B cell (primary cell): Measurements from ENCODE around the gene APOL2. TPM values are rescaled to one million over a fixed set of nuclear protein-coding genes. Genes with fewer than 3 reads are reported as not detected.

Experiments used
- ATAC-seq: fragments of 200-7000 bp; cut with Tn5 transposase; one replicate; pipeline ENCODE4 v1.10.0; 2021; ENCODE audit warnings: low read depth, mild to moderate bottlenecking, moderate number of reproducible peaks, moderate library complexity
- CTCF ChIA-PET: fragments of 350-600 bp; sonication (Branson Sonifier 250); formaldehyde crosslinking; loops from one replicate; lab custom pipeline; 2021; ENCODE audit warnings: antibody characterized with exemption, inconsistent platforms; lab: Charles Lee
- POLR2A ChIA-PET: fragments of 350-600 bp; sonication (Branson Sonifier 250); formaldehyde crosslinking; loops from one replicate; lab custom pipeline; 2021; ENCODE audit warnings: antibody characterized with exemption; lab: Charles Lee
- DNase-seq: peaks from one replicate; pipeline ENCODE4 v3.0.0; 2013
- H2AFZ ChIP-seq: 2 replicates; pipeline ENCODE4 v1.6.1; 2012; ENCODE audit warnings: mild to moderate bottlenecking, low read depth, low read length; ENCODE audit not compliant: insufficient read depth, poor library complexity, severe bottlenecking
- H3K27ac ChIP-seq, 2 donors: 1 replicate in 1 of 2; 2 replicates in 1 of 2; pipeline ENCODE4 v1.5.1; 2012 to 2013; ENCODE audit warnings: low read length in 2 of 2, mild to moderate bottlenecking in 2 of 2, moderate library complexity in 1 of 2
- H3K27me3 ChIP-seq, 4 experiments: fragments of 200-600 bp in 1 of 4; sonication (generic) in 1 of 4; replicated peaks in 1 of 4; 1 replicate in 2 of 4; 2 replicates in 2 of 4; pipeline versions ENCODE4 v1.6.1 to v1.7.0; 2013 to 2016; ENCODE audit warnings: low read length in 3 of 4, mild to moderate bottlenecking in 2 of 4, mixed read lengths in 1 of 4, moderate library complexity in 1 of 4; ENCODE audit not compliant: insufficient read depth in 4 of 4, control insufficient read depth in 3 of 4; ENCODE audit errors: control extremely low read depth in 1 of 4
- H3K36me3 ChIP-seq, 2 experiments: replicated peaks in 1 of 2; 1 replicate in 1 of 2; 2 replicates in 1 of 2; pipeline versions ENCODE4 v1.6.1 to v1.7.1; 2013; ENCODE audit warnings: low read length in 1 of 2; ENCODE audit not compliant: insufficient read depth in 2 of 2, control insufficient read depth in 1 of 2; ENCODE audit errors: control extremely low read depth in 1 of 2, extremely low read depth in 1 of 2
- H3K4me1 ChIP-seq, 2 donors: fragments of 200-600 bp in 1 of 2; sonication (generic) in 1 of 2; 1 replicate in 1 of 2; 2 replicates in 1 of 2; pipeline versions ENCODE4 v1.5.1 to v1.6.1; 2013 to 2017; ENCODE audit warnings: low read length in 2 of 2; ENCODE audit not compliant: control insufficient read depth in 2 of 2, insufficient read depth in 2 of 2
- H3K4me2 ChIP-seq: replicated peaks from 2 replicates; pipeline ENCODE3; 2012; ENCODE audit warnings: mild to moderate bottlenecking, low read depth, low read length; ENCODE audit not compliant: poor library complexity, severe bottlenecking
- H3K4me3 ChIP-seq, 5 experiments: fragments of 200-600 bp in 1 of 5; sonication (generic) in 1 of 5; 1 replicate in 3 of 5; 2 replicates in 2 of 5; pipeline versions ENCODE4 v1.5.1 to v1.7.0; 2011 to 2016; ENCODE audit warnings: low read length in 4 of 5, mild to moderate bottlenecking in 4 of 5, low read depth in 2 of 5, control low read depth in 1 of 5, moderate library complexity in 1 of 5; ENCODE audit not compliant: insufficient read depth in 1 of 5; ENCODE audit errors: control extremely low read depth in 1 of 5, extremely low read depth in 1 of 5
- H3K79me2 ChIP-seq: fragments of 200-600 bp; sonication (generic); one replicate; pipeline ENCODE4 v1.6.0; 2016; ENCODE audit warnings: low read length; ENCODE audit not compliant: control insufficient read depth, insufficient read depth
- H3K9ac ChIP-seq: fragments of 200-600 bp; sonication (generic); 2 replicates; pipeline ENCODE4 v1.6.1; 2017; ENCODE audit warnings: mild to moderate bottlenecking, low read length, moderate library complexity
- H3K9me3 ChIP-seq, 3 donors: one replicate each; pipeline versions ENCODE4 v1.6.1 to v1.7.1; 2013; ENCODE audit warnings: low read length in 2 of 3; ENCODE audit not compliant: control insufficient read depth in 2 of 3, insufficient read depth in 1 of 3; ENCODE audit errors: control extremely low read depth in 1 of 3
- H4K20me1 ChIP-seq: 2 replicates; pipeline ENCODE4 v1.6.0; 2012; ENCODE audit warnings: mild to moderate bottlenecking, low read length; ENCODE audit not compliant: insufficient read depth, control insufficient read depth, poor library complexity, severe bottlenecking
- H3K27ac Mint-ChIP-seq: one replicate; pipeline ENCODE4 v1.8.0; 2021; ENCODE audit warnings: mixed read lengths
- H3K27me3 Mint-ChIP-seq: one replicate; pipeline ENCODE4 v1.8.0; 2021; ENCODE audit warnings: mixed read lengths
- H3K4me1 Mint-ChIP-seq: one replicate; pipeline ENCODE4 v1.8.0; 2021; ENCODE audit warnings: mixed read lengths
- H3K4me3 Mint-ChIP-seq: one replicate; pipeline ENCODE4 v1.8.0; 2021; ENCODE audit warnings: mixed read lengths
- H3K9me3 Mint-ChIP-seq: one replicate; pipeline ENCODE4 v1.8.0; 2022; ENCODE audit warnings: mixed read lengths; ENCODE audit not compliant: insufficient read depth
- EZH2 ChIP-seq: IDR thresholded peaks from 2 replicates; pipeline ENCODE4 v1.6.1; 2012; ENCODE audit warnings: borderline replicate concordance, low read depth, mild to moderate bottlenecking, moderate library complexity, low read length; ENCODE audit not compliant: insufficient read depth, poor library complexity, severe bottlenecking
- WGBS: methylation state at CpG from one replicate; pipeline ENCODE4 v1.1.5; 2013; ENCODE audit warnings: missing lambda C conversion rate; ENCODE audit not compliant: insufficient coverage; 5-methylcytosine and 5-hydroxymethylcytosine counted together
- intact Hi-C: fragments of 100-400 bp; cut with micrococcal nuclease; formaldehyde crosslinking; loops from one replicate; pipeline ENCODE4 v1.10.0; 2022
- polyA plus RNA-seq: library from polyadenylated mRNA; depleted of rRNA; stranded (reverse); fragments of >200 nt; gene quantifications from 2 replicates; pipeline ENCODE4 v1.2.3, GENCODE V29; 2012
- total RNA-seq, 2 donors: library from RNA; stranded (reverse); fragments of 120-200 nt in 1 of 2; gene quantifications; 1 replicate in 1 of 2; 2 replicates in 1 of 2; pipeline versions ENCODE4 v1.2.3 to v1.2.4, GENCODE V29; 2013 to 2022
- TF ChIP-seq, protein P1 (sequence below): fragments of 200-600 bp; IDR thresholded peaks from one replicate; pipeline ENCODE4 v1.8.0; 2022; ENCODE audit warnings: antibody characterized with exemption, mild to moderate bottlenecking

APOL2 gene
- total and polyA plus RNA-seq, 2 donors (not counting 1 experiment from before 2014, with no cell fraction given) = 29.4 to 60.6 TPM

- Histone ChIP-seq H3K27me3 (no peaks in the 10 kb centered on the region), H3K4me1 (peaks cover 13 to 20% of the 10 kb centered on the region in 2 donors)
- WGBS = 90% methylated on average over 11 of the region's 13 CpGs
Measured at GRCh38 chr22:36257948-36258670, 18.8 kb upstream of the APOL2 start.

GRCh38 chr22:36257308-36257707 lies 18.0 kb upstream of the APOL2 start:
- DNase-seq = no peak

More at GRCh38 chr22:36257948-36258670, 18.8 kb upstream of the APOL2 start:
- Histone ChIP-seq H4K20me1 (no peaks in the 10 kb centered on the region), H3K9me3 (no peaks in the 10 kb centered on the region), H3K36me3 (peaks cover 0 to 21% of the 10 kb centered on the region in 2 experiments), H3K4me2 (no peak overlapping the region), H2AFZ (no peak overlapping the region), H3K9ac (no peak overlapping the region), H3K4me3 (no peak overlapping the region), H3K27ac (no peak overlapping the region), H3K79me2 (peaks cover 10% of the 10 kb centered on the region)
- TF ChIP-seq, protein P1, sequence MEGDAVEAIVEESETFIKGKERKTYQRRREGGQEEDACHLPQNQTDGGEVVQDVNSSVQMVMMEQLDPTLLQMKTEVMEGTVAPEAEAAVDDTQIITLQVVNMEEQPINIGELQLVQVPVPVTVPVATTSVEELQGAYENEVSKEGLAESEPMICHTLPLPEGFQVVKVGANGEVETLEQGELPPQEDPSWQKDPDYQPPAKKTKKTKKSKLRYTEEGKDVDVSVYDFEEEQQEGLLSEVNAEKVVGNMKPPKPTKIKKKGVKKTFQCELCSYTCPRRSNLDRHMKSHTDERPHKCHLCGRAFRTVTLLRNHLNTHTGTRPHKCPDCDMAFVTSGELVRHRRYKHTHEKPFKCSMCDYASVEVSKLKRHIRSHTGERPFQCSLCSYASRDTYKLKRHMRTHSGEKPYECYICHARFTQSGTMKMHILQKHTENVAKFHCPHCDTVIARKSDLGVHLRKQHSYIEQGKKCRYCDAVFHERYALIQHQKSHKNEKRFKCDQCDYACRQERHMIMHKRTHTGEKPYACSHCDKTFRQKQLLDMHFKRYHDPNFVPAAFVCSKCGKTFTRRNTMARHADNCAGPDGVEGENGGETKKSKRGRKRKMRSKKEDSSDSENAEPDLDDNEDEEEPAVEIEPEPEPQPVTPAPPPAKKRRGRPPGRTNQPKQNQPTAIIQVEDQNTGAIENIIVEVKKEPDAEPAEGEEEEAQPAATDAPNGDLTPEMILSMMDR = no peak
- no peak for TF ChIP-seq EZH2
- DNase-seq (no peak), ATAC-seq (no peak)
- intact Hi-C loops = no loop called here
- ChIA-PET POLR2A (no interaction called here), CTCF (no interaction called here)
- no peak overlapping the region for H3K4me3 Mint-ChIP-seq
- no peaks in the 10 kb centered on the region for H3K9me3 Mint-ChIP-seq
- peak overlapping the region; percentile 46 for H3K27ac Mint-ChIP-seq
- H3K4me1 Mint-ChIP-seq = peaks cover 30% of the 10 kb centered on the region
- H3K27me3 Mint-ChIP-seq = no peaks in the 10 kb centered on the region

More at GRCh38 chr22:36257308-36257707, 18.0 kb upstream of the APOL2 start:
- H3K4me3 ChIP-seq = no peak overlapping the region
- H3K4me1 ChIP-seq = peaks cover 17 to 27% of the 10 kb centered on the region in 2 donors
- WGBS = 95% methylated on average over 6 of the region's 8 CpGs
- ChIA-PET CTCF (no interaction called here), POLR2A (no interaction called here)
- peaks cover 0 to 21% of the 10 kb centered on the region in 2 experiments for H3K36me3 ChIP-seq
- H3K4me2 ChIP-seq = no peak overlapping the region
- no peak overlapping the region for H3K9ac ChIP-seq
- no peaks in the 10 kb centered on the region for H3K9me3 Mint-ChIP-seq
- intact Hi-C loops = no loop called here
- no peak overlapping the region for H3K27ac ChIP-seq
- no peaks in the 10 kb centered on the region for H3K27me3 Mint-ChIP-seq
- no peak overlapping the region for H3K27ac Mint-ChIP-seq
- peaks cover 38% of the 10 kb centered on the region for H3K4me1 Mint-ChIP-seq
- no peaks in the 10 kb centered on the region for H4K20me1 ChIP-seq
- H3K79me2 ChIP-seq = peaks cover 16% of the 10 kb centered on the region
- no peaks in the 10 kb centered on the region for H3K27me3 ChIP-seq
- no peak for TF ChIP-seq EZH2
- TF ChIP-seq, protein P1 = no peak
- no peak overlapping the region for H2AFZ ChIP-seq
- no peaks in the 10 kb centered on the region for H3K9me3 ChIP-seq
- no peak overlapping the region for H3K4me3 Mint-ChIP-seq
- no peak for ATAC-seq
